Lower leg skin (tissue), 4 donors: Measurements from ENCODE around the gene AAGAB. TPM values are rescaled to one million over a fixed set of nuclear protein-coding genes. Genes with fewer than 3 reads are reported as not detected.

Experiments used
- DNase-seq, 2 donors: peaks; one replicate each; pipeline ENCODE4 v3.0.0-alpha.2; 2019; ENCODE audit warnings: low spot score in 2 of 2
- H3K4me3 ChIP-seq: fragments of 200-600 bp; sonication (generic); 2 replicates; pipeline ENCODE4 v1.5.1; 2017; ENCODE audit warnings: mild to moderate bottlenecking, low read depth; ENCODE audit not compliant: poor library complexity, severe bottlenecking
- POLR2A ChIP-seq, 2 donors: fragments of 450-650 bp; IDR thresholded peaks; one replicate each; pipeline ENCODE4 v1.6.1; 2016 to 2017; ENCODE audit warnings: antibody characterized with exemption in 2 of 2, mild to moderate bottlenecking in 1 of 2, moderate library complexity in 1 of 2
- WGBS, 2 donors: methylation state at CpG; one replicate each; pipeline ENCODE4 v1.1.5; 2018; 5-methylcytosine and 5-hydroxymethylcytosine counted together
- intact Hi-C: fragments of 100-400 bp; cut with DNase I; formaldehyde crosslinking; loops from one replicate; pipeline ENCODE4 v1.15.0; 2023; ENCODE audit warnings: low total_unique reads
- total RNA-seq, 4 donors: library from RNA; depleted of rRNA; stranded (reverse); fragments of >200 nt; gene quantifications; one replicate each; pipeline ENCODE4 v1.1.0, GENCODE V29; 2016
- TF ChIP-seq, protein P1 (sequence below), 3 donors: fragments of 450-650 bp; IDR thresholded peaks; one replicate each; pipeline ENCODE4 v1.5.1; 2016; ENCODE audit warnings: antibody characterized with exemption in 3 of 3, mild to moderate bottlenecking in 3 of 3, moderate library complexity in 2 of 3

AAGAB gene
- total RNA-seq, 4 donors from 2014 or later: 11.3 to 23.4 (median 17.5) TPM

DNA sequence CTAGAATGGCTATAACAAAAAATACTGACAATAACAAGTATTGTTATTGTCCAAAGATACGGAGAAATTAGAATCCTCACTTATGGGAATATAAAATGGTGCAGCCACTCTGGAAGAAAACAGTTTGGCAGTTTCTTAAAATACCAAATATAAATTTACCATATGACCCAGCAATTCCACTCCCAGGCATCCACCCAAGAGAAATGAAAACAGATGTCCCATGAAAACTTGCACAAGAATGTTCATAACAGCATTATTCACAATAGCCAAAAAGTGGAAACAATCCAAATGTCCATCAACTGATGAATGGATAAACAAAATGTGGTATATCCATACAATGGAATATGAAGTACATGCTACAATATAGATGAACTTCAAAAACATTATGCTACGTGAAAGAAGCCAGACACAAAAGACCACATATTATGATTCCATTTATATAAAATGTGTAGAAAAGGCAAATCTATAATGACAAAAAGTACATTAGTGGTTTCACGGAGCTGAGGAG is 9.4 kb downstream of the AAGAB start:
- DNase-seq: no peak
- no peak overlapping the region for H3K4me3 ChIP-seq
- WGBS, 2 donors: 93 to 96% methylated on average over 3 of the region's 3 CpGs
- TF ChIP-seq POLR2A (IDR thresholded peaks at IDR 0.05): no peak
- TF ChIP-seq, protein P1, sequence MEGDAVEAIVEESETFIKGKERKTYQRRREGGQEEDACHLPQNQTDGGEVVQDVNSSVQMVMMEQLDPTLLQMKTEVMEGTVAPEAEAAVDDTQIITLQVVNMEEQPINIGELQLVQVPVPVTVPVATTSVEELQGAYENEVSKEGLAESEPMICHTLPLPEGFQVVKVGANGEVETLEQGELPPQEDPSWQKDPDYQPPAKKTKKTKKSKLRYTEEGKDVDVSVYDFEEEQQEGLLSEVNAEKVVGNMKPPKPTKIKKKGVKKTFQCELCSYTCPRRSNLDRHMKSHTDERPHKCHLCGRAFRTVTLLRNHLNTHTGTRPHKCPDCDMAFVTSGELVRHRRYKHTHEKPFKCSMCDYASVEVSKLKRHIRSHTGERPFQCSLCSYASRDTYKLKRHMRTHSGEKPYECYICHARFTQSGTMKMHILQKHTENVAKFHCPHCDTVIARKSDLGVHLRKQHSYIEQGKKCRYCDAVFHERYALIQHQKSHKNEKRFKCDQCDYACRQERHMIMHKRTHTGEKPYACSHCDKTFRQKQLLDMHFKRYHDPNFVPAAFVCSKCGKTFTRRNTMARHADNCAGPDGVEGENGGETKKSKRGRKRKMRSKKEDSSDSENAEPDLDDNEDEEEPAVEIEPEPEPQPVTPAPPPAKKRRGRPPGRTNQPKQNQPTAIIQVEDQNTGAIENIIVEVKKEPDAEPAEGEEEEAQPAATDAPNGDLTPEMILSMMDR (IDR thresholded peaks at IDR 0.05): no peak
- intact Hi-C loops: no loop called here

DNA sequence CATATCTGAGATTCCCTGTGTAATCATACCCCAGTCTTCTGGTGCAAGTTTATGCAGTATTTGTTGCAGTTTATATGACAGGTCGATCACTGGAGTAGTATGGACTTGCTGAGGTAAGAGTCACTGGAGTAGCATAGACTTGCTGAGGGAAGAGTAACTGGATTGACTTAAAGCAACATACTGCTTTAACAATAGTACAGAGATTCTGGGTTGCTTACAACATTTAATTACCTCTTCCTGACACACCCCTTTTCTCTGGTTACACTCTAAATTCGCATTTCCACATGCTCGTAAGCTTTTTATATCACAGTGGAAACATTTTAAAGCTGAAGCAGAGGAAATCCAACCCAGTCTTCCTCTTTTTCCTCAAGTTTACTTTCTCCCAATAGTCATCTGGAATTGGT is 11.8 kb downstream of the AAGAB start:
- no peak overlapping the region for H3K4me3 ChIP-seq
- TF ChIP-seq, protein P1 (IDR thresholded peaks at IDR 0.05): no peak
- TF ChIP-seq POLR2A (IDR thresholded peaks at IDR 0.05): no peak
- no peak for DNase-seq
- intact Hi-C loops: no loop called here
- WGBS, 2 donors: 14 to 20% methylated on average over 3 of the region's 3 CpGs

DNA sequence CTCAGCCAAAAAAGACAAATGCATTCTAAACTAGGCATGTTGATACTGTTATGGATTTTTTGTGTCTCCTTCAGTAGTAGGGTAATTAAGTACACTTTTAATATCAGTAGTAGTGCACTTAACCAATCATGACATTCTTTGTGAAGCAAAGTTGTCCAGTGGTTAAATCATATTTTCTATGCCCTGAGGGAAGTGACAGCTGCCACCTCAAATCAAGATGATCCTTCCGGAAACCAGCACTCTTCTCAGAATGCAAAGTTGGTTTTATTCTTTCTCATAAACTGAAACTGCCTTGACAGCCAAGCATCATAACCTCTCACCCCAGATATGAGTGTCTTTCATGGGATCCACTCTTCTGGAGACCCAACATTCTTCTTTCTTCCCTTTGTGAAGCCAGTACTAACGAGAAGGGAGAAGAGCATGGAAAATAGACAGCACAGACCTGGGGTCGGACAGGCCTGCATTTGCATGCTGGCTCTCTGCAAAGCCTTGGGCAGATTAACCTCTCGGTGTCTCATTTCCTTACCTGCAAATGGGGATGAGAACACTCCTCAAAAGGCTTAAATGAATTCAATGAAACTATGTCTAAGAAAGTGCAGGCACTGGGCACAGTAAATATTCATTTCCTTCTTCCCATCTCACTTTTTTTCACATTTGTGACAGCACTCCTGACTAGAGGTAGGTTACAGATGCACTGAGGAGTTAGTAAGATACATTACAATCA is 13.2 kb downstream of the AAGAB start:
- 43 to 52% methylated on average over 4 of the region's 4 CpGs for WGBS, 2 donors
- TF ChIP-seq POLR2A (IDR thresholded peaks at IDR 0.05): no peak
- TF ChIP-seq, protein P1 (IDR thresholded peaks at IDR 0.05): no peak
- no peak for DNase-seq
- intact Hi-C loops: no loop called here
- no peak overlapping the region for H3K4me3 ChIP-seq

DNA sequence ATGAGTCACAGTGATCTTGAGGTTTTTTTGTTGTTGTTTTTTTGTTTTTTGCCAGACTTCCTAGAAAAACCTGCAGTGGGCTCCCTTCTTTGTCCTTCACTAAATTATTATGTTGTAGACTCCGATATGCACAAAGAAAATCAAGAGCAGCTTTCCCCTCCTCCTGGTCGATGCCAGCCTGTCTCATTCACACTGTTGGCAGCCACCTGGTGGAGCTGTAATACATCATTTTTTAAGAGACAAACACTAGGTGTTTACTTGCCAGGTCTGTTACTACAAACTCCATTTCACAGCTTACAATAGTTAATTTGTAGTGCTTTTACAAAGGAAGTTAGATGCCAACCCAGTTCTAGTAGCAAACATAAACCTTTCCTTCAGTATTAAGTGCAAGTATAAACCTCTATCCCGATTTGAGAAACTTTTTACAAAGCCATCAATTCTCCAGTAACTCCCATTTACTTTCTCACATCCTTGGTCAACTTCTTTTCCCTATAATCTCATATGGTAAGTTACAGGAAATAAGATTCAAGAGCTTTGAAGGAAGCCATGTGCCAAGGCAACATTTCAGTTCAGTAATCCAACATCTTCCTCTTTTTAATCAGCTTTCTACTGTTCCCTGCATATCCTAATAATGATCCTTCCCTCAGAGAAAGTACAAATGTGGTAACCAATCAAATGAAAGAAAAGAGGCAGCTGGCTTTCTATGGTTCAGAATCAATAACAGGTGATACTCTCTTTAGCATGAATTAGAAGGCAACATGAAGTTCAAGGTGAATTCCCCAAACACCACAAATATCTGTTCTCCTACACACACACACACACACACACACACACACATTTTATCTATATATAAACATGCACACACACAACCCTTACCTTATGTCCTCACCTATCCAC is 14.0 kb downstream of the AAGAB start:
- intact Hi-C loops: no loop called here
- no peak overlapping the region for H3K4me3 ChIP-seq
- WGBS, 2 donors: 33 to 36% methylated on average over 3 of the region's 3 CpGs
- DNase-seq: no peak
- TF ChIP-seq POLR2A (IDR thresholded peaks at IDR 0.05): no peak
- TF ChIP-seq, protein P1 (IDR thresholded peaks at IDR 0.05): no peak

DNA sequence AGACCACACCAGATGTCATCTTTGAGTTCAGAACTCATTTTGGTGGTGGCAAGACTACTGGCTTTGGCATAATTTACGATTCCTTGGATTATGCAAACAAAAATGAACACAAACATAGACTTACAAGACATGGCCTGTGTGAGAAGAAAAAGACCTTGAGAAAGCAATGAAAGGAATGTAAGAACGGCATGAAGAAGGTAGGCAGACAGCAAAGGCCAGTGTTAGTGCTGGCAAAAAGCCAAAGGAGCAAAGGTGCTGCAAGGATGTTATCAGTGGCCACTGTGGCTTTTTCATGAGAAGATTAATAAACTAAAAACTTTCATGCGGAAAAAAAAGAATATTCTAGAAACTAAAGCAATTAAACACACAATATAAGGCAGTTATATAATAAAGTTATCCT is 21.9 kb downstream of the AAGAB start:
- intact Hi-C loops: no loop called here
- TF ChIP-seq POLR2A (IDR thresholded peaks at IDR 0.05): no peak
- TF ChIP-seq, protein P1 (IDR thresholded peaks at IDR 0.05): no peak
- WGBS, 2 donors: 83 to 91% methylated on average over 3 of the region's 3 CpGs
- no peak for DNase-seq
- H3K4me3 ChIP-seq: no peak overlapping the region
